GM19328 (cell line): ENCODE measurements around the gene NEDD4L.

Experiments used
- ATAC-seq: cut with Tn5 transposase; IDR thresholded peaks from one replicate; pipeline ENCODE4 v1.9.1; 2021; ENCODE audit warnings: mild to moderate bottlenecking, moderate library complexity; ENCODE audit not compliant: unreplicated experiment

The NEDD4L gene

GRCh38 chr18:58386780-58387179 lies 342.8 kb downstream of the NEDD4L start:
- no peak for ATAC-seq

- ATAC-seq = no peak
These were observed 343.7 kb downstream of the NEDD4L start for GRCh38 chr18:58387716-58388115.

- no peak for ATAC-seq
These were observed 344.7 kb downstream of the NEDD4L start for GRCh38 chr18:58388736-58389135.

GRCh38 chr18:58389745-58390144 lies 345.7 kb downstream of the NEDD4L start:
- no peak for ATAC-seq

- no peak for ATAC-seq
These were observed 346.4 kb downstream of the NEDD4L start for GRCh38 chr18:58390399-58390798.

- ATAC-seq = no peak
These were observed 347.3 kb downstream of the NEDD4L start for GRCh38 chr18:58391231-58391825.

- no peak for ATAC-seq
These were observed 347.9 kb downstream of the NEDD4L start for GRCh38 chr18:58391932-58392323.

GRCh38 chr18:58392324-58393000 lies 348.4 kb downstream of the NEDD4L start:
- ATAC-seq = no peak

GRCh38 chr18:58393295-58393694 lies 349.3 kb downstream of the NEDD4L start:
- no peak for ATAC-seq

GRCh38 chr18:58394046-58394445 lies 350.0 kb downstream of the NEDD4L start:
- no peak for ATAC-seq

- ATAC-seq = no peak
These were observed 350.8 kb downstream of the NEDD4L start for GRCh38 chr18:58394602-58395425.

- no peak for ATAC-seq
These were observed 352.1 kb downstream of the NEDD4L start for GRCh38 chr18:58396144-58396543.

GRCh38 chr18:58396966-58397365 lies 352.9 kb downstream of the NEDD4L start:
- ATAC-seq = no peak

- no peak for ATAC-seq
These were observed 353.5 kb downstream of the NEDD4L start for GRCh38 chr18:58397385-58398132.

- no peak for ATAC-seq
These were observed 354.8 kb downstream of the NEDD4L start for GRCh38 chr18:58398648-58399398.

GRCh38 chr18:58400331-58400870 lies 356.4 kb downstream of the NEDD4L start:
- ATAC-seq = no peak

- ATAC-seq = no peak
These were observed 357.2 kb downstream of the NEDD4L start for GRCh38 chr18:58401191-58401590.

- no peak for ATAC-seq
These were observed 358.2 kb downstream of the NEDD4L start for GRCh38 chr18:58402247-58402646.

GRCh38 chr18:58402951-58403702 lies 359.1 kb downstream of the NEDD4L start:
- no peak for ATAC-seq
